GM18951 (cell line): ENCODE data around the gene TLL2.
"Not testable (repeated sequence)": the region's sequence is repeated elsewhere in the genome, so short reads cannot be mapped to it uniquely, and the experiment has no call there.

ENCODE experiments used
- POLR2A ChIP-seq: IDR thresholded peaks from 4 replicates; pipeline ENCODE4 v1.6.1; 2011; ENCODE audit warnings: mild to moderate bottlenecking; ENCODE audit not compliant: insufficient read length, insufficient read depth; ENCODE audit errors: extremely low read depth
- in situ Hi-C: fragments of 300-500 bp; cut with MboI; formaldehyde crosslinking; loops from one replicate; pipeline ENCODE4 v1.12.0; 2022; ENCODE audit warnings: low sequenced_read_pairs, mixed read lengths, inconsistent platforms; ENCODE audit not compliant: unreplicated experiment

The TLL2 gene

DNA sequence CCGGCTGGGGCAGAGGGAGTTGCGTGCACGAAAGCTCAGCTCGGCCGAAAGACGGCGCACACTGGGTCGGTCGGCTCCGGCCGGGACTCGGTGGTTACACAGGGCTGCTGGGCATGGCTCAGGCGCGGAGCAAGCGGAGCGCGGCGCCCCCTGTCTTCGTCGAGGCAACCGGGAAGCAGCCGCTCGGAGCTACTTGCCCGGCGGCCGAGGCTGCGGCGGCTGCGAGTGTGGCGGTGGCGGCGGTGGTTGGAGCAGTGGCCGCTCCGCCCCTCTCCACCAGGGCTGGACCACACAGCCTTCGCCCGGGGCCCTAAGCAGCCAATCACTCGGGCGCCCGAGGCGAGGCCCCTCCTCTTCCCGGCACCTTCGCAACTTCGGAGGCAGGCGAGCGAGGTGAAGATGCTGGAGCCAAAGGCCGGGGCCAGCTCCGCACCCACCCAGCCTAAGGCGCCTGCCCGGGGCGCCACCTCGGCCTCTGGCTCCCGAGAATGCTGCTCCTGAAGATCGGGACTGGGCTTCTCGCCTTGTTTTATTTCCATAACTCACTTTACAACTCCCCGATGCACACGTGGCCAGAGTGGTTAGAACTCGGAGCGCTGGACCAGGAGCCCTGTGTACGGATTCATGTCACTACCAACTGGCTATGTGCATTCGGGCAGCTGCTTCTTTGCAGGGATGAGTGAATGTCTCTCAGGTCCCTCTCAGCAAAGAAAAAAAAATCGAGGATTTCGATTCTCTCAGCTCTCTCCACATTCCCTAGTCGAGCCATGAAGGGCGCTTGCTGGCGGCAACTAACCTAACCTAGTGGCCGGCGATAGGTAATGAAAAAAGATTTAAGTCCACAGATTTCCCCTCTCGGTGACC, at the start of gene TLL2:
Gene TLL2 (minus strand): TSS at position 229 of the 864 bp plus-strand sequence. CDS start 241 bp downstream, outside the sequence.
- in situ Hi-C loops: no loop called here

DNA sequence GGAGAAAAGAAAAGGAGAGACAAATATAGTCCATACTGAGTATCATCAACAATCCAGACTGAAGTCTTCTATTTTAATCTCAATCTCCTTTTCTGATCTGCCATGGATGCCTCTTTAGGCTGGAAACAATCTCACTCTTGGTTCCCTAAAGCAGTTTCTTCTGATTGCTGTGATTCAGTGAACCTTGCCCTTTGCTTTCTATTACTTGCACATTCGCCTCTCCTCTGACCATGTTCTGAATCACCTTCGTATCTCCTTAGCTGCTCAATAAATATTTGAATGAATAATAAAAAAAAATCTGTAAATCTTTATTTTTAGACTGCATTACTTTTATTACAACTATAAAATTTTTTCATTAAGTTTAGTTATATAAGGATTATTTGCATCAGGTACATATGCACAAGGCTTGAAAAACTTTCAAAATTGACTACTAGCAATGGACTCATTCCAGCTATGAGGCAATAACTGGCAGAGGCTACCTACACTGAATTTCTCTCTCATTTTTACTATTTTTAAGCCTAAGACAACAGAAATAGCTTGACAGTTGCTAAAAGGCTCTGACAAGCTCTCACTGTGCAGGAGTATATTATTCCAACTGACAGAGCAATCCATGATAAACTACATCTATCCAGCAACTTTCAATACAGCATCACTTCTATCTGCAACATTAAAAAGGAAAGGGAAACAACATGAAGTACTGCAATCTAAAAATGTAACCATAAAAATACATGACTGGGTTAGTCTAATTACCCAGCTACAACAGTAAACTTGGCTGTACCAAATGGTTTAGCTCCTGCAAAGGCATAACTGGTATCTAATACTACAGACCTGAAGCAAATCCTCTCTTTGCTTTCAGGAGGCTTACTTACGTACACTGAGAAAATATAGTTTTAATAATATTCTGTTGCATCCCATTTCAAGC, 47.5 kb upstream of the TLL2 start:
- TF ChIP-seq POLR2A: no peak
- in situ Hi-C loops: no loop called here

More for the DNA sequence above, at the start of gene TLL2:
- TF ChIP-seq POLR2A: peak; percentile 34

DNA sequence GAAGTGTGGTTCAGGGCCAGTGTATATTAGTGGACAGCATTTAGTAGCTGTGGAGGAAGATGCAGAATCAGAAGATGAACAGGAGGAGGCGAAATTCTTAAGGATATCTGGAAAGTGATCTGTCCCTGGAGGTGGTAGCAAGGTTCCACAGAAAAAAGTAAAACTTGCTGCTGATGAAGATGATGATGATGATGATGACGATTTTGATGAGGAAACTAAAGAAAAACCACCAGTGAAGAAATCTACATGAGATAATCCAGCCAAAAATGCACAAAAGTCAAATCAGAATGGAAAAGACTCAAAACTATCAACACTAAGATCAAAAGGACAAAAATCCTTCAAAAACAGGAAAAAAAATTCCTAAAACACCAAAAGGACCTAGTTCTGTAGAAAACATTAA, 46.8 kb upstream of the TLL2 start:
- TF ChIP-seq POLR2A: no peak
- in situ Hi-C loops: no loop called here

DNA sequence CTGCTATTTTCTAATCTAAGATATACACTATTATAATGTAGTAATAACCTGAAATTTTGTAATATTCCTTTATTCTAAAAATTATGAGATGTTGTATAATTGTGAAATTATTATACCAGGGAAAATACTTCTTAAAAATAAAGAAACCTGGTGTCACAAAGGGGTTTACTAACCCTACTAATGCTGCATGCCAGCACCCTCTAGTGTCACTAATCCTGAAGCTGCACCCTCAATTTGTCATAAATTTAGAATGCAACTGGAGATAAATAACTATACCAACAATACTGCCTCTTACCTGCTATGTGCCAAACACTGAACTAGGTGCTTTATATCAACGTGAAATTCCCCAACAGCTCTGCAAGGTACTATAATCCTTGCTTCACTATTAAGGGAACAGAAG, 42.3 kb upstream of the TLL2 start:
- TF ChIP-seq POLR2A: no peak
- in situ Hi-C loops: no loop called here

DNA sequence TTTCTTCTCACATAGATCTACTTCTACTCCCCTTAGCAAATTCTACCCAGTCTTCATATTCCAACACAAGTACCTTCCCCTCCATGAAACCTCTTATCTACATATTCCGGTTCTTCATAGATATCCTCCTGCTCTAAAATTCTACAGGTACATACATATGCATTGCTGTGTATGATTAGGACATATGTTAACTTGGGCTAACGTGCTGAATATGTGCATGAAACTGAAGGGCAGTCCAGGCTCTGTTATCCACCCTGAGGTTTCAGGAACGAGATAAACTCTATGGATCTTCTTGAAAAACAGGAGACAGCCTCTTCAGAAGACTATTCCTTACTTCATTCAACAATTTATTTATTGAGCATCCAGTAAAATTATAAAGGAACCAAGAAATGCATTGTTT, 41.6 kb upstream of the TLL2 start:
- TF ChIP-seq POLR2A: no peak
- in situ Hi-C loops: no loop called here

DNA sequence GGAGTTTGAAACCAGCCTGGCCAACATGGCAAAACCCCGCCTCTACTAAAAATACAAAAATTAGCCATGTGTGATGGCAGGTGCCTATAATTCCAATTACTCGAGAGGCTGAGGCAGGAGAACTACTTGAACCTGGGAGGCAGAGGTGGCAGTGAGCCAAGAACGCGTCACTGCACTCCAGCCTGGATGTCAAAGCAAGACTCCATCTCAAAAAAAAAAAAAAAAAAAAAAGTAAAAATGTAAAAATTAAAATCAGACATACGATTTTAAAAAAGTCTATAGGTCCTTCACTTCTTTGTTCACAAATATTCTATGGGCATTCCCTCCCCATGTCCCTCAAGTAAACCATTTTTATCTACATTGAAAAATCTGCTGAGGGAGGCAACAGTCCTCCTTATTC, 34.9 kb upstream of the TLL2 start:
- no peak for TF ChIP-seq POLR2A
- in situ Hi-C loops: no loop called here

DNA sequence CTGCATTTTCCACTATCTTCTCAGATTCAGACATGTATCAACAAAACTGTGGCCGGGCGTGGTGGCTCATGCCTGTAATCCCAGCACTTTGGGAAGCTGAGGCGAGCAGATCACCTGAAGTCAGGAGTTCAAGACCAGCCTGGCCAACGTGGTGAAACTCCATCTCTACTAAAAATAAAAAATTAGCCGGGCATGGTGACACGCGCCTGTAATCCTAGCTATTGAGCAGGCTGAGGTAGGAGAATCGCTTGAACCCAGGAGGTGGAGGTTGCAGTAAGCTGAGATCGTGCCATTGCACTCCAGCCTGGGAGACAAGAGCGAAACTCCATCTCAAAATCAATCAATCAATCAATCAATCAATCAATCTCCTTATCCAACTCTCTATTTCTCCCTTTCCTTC, 31.8 kb upstream of the TLL2 start:
- in situ Hi-C loops: not testable (repeated sequence)

DNA sequence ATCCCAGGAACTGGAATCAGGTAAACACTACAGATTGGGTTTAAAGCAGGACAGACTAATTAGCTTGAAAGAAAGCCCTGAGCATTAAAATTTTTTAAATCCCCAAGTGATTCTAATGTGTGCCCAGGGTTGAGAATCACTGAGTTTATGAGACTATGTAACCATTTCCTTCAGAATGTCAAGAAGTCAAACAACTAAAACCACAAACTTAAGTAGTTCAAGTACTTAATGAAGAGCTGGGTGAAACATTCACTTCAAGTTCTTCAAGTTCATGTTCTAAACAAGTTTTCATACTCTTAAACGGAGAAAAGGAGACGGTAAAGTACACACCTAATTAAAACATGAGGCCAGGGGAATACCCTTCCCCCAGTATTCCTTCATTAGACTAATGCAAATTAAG, 28.2 kb upstream of the TLL2 start:
- TF ChIP-seq POLR2A: no peak
- in situ Hi-C loops: no loop called here

DNA sequence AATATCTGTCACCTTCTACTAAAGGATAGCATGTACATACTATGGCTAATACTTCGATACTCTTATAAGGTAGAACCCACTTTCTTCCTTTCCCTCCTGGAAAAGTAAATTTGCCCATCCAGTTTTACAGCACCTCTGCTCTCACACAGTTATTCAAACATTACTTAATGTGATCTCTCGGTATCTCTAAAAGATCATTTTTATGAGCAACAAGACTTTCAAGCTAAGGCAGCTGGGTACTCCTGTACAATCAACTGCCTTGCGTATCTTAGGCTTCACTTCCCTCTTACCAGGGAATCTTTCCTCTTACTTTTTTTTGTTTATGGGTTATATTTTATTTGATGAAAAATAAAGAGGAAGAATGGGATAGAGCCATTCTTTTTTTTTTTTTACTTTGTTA, 26.5 kb upstream of the TLL2 start:
- in situ Hi-C loops: no loop called here
- TF ChIP-seq POLR2A: no peak

DNA sequence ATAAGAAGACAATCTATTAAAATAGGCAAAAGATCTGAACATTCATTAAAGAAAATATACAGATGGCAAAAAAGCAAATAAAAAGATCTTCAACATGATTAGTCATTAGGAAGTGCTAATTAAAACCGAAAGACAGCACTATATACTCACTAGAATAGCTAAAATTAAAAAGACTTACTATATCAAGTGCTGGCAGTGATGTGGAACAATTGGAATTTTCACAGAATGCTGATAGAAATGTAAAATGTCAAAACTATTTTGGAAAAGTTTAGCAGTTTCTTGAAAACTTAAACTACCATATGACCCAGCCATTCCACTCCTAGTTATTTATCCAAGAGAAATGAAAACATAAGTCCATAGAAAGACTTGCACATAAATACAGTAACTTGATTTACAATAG, 25.0 kb upstream of the TLL2 start:
- in situ Hi-C loops: no loop called here
- no peak for TF ChIP-seq POLR2A

DNA sequence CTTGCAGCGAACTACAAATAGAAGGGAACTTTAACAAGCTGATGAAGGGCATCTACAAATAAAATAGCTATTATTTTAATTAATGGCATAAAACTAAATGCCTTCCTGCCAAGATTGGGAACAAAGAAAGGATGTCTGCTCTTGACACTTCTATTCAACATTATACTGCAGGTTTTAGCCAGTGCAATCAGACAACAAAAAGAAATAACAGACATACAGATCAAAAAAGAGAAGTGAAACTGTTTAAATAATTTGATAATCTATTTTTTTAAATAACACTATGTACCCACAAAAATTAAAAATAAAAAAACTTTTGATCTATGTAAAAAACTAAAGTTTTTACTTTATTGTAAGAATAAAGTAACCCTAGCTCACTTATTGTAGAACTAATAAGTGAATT, 22.4 kb upstream of the TLL2 start:
- in situ Hi-C loops: no loop called here
- TF ChIP-seq POLR2A: no peak

DNA sequence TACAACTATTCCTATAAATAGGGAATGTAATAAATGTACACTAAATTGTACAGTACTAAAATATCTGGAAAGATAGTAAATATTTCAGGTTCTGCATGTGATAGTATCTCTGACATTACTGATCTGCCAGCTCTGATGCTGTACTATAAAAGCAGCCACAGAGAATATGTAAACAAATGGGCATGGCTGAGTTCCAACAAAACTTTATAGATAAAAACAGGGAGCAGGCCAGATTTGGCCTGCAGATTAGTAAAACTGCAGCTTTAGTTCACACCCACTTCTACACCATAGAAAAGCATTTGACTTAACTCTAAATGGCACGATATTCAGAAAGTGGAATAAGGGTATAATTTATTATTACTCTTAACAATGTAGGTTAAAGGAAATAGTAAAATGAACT, 18.8 kb upstream of the TLL2 start:
- in situ Hi-C loops: no loop called here
- no peak for TF ChIP-seq POLR2A

DNA sequence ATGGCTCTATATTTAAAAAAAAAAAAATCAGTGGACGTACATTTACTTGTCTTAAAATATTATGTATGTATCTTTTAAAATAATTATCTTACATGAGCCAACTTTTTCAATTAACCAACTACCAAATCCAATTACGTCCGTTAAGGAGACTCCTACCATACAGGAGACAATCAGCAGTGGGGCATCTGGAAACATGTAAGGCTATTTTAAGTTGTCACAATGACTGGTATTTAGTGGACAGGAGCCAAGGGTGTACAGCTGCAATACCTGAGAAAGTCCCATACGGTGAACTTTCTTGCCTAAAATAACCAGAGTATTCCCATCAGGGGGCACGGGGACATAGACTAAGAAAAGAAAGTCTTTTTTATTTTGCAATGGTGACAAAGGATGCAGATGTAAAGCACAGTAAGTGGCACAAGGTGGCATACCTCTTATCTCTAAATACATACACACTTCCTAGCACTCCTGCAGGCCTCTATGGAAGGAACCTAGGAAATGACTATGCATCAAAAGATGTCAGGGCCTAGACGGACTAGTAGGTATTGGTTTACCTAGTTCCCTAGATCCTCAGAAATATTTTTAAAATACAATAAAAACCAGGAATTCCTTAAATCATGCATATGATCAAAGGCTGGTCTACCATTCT, 16.0 kb upstream of the TLL2 start:
- in situ Hi-C loops: no loop called here
- no peak for TF ChIP-seq POLR2A
